Immature natural killer cell (primary cell): ENCODE measurements around the gene PTPN1. TPM values are rescaled to one million over a fixed set of nuclear protein-coding genes. Genes with fewer than 3 reads are reported as not detected.

Experiments used
- DNase-seq, 3 donors: peaks; one replicate each; pipeline ENCODE4 v3.0.0; 2022; ENCODE audit warnings: mixed read lengths in 1 of 3
- H3K27ac Mint-ChIP-seq, 6 donors: one replicate each; pipeline ENCODE4 v1.8.0; 2020; ENCODE audit warnings: mixed read lengths in 6 of 6, mild to moderate bottlenecking in 5 of 6, inconsistent platforms in 4 of 6, moderate library complexity in 3 of 6
- H3K27me3 Mint-ChIP-seq, 3 donors: one replicate each; pipeline ENCODE4 v1.8.0; 2020 to 2021; ENCODE audit warnings: low read depth in 3 of 3, mild to moderate bottlenecking in 3 of 3, mixed read lengths in 3 of 3, moderate library complexity in 3 of 3, inconsistent platforms in 1 of 3
- H3K36me3 Mint-ChIP-seq, 3 donors: one replicate each; pipeline ENCODE4 v1.8.0; 2020; ENCODE audit warnings: mixed read lengths in 3 of 3, inconsistent platforms in 2 of 3, mild to moderate bottlenecking in 2 of 3
- H3K4me1 Mint-ChIP-seq, 2 donors: one replicate each; pipeline ENCODE4 v1.8.0; 2020; ENCODE audit warnings: inconsistent platforms in 2 of 2, mild to moderate bottlenecking in 2 of 2, mixed read lengths in 2 of 2, moderate library complexity in 1 of 2
- H3K4me3 Mint-ChIP-seq, 5 donors: one replicate each; pipeline ENCODE4 v1.8.0; 2020; ENCODE audit warnings: mild to moderate bottlenecking in 5 of 5, mixed read lengths in 5 of 5, inconsistent platforms in 3 of 5, moderate library complexity in 3 of 5
- H3K9me3 Mint-ChIP-seq, 6 donors: one replicate each; pipeline ENCODE4 v1.8.0; 2020; ENCODE audit warnings: mild to moderate bottlenecking in 6 of 6, mixed read lengths in 6 of 6, inconsistent platforms in 4 of 6, moderate library complexity in 3 of 6
- polyA plus RNA-seq, 3 donors: library from polyadenylated mRNA; unstranded; fragments of 300-500 nt; fragmentation: Illumina TruSeq; gene quantifications; one replicate each; pipeline ENCODE4 v1.2.3, GENCODE V29; 2021

Gene PTPN1
- polyA plus RNA-seq, 3 donors from 2014 or later, result 18.4 to 38.3 (median 19.4) TPM

DNA sequence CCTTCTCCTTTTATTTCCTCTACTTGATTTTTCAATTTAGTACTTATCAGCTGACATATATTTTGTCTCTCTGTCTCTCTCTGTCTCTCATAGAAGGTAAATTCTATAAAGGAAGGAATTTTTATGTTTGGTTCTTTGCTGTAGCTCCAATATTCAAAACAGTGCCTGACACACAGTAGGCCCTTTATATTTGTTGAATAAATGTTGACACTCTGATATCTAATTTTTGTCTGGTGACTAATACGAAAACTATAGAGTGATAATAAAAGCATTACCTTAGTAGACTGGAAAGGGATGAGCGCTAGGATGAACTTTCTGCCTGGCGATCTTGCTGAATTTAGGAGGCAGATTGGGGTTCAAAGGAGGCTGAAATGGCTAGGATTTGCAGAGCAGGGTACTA is 42.8 kb downstream of the PTPN1 start:
- Mint-ChIP-seq H3K4me3 (no peak overlapping the region), H3K36me3 (peaks cover 0 to 7% (median 0%) of the 10 kb centered on the region in 3 donors), H3K4me1 (peaks cover 15 to 30% of the 10 kb centered on the region in 2 donors)

GRCh38 chr20:50554694-50555579 is 44.8 kb downstream of the PTPN1 start:
- H3K27ac Mint-ChIP-seq, result no peak overlapping the region
- DNase-seq, result no peak
- H3K9me3 Mint-ChIP-seq, result no peaks in the 10 kb centered on the region
- peaks cover 0 to 3% (median 0%) of the 10 kb centered on the region in 3 donors for H3K27me3 Mint-ChIP-seq
- peaks cover 17 to 33% of the 10 kb centered on the region in 2 donors for H3K4me1 Mint-ChIP-seq
- no peak overlapping the region for H3K4me3 Mint-ChIP-seq
- peaks cover 0 to 3% (median 0%) of the 10 kb centered on the region in 3 donors for H3K36me3 Mint-ChIP-seq

More for the DNA sequence above, 42.8 kb downstream of the PTPN1 start:
- Mint-ChIP-seq H3K27me3 (peaks cover 0 to 3% (median 0%) of the 10 kb centered on the region in 3 donors), H3K9me3 (no peaks in the 10 kb centered on the region), H3K27ac (no peak overlapping the region)
- no peak for DNase-seq

GRCh38 chr20:50555662-50556061 is 45.5 kb downstream of the PTPN1 start:
- peaks cover 0 to 3% (median 0%) of the 10 kb centered on the region in 3 donors for H3K27me3 Mint-ChIP-seq
- H3K9me3 Mint-ChIP-seq, result no peaks in the 10 kb centered on the region
- DNase-seq, result no peak
- H3K4me3 Mint-ChIP-seq, result no peak overlapping the region
- peaks cover 0 to 3% (median 0%) of the 10 kb centered on the region in 3 donors for H3K36me3 Mint-ChIP-seq
- peaks cover 18 to 30% of the 10 kb centered on the region in 2 donors for H3K4me1 Mint-ChIP-seq
- H3K27ac Mint-ChIP-seq, result no peak overlapping the region

DNA sequence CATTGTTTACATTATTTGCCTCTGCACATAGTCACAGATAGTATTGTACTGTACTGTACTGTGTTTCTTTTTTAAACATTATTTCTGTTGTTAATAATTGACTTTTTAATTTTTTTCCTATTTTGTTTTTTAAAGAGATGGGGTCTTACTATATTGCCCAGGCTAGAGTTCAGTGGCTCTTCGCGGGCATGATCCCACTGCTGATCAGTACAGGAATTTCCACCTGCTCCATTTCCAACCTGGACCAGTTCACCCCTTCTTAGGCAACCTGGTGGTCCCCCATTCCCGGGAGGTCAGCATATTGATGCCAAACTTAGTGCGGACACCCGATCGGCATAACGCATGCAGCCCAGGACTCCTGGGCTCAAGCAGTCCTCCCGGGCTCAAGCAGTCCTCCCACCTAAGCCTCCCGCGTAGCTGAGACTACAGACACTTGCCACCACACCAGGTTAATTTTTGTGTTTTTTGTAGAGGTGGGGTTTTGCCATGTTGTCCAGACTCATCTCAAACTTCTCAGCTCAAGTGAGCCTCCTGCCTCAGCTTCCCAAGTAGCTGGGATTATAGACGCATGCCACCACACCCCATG is 47.5 kb downstream of the PTPN1 start:
- H3K36me3 Mint-ChIP-seq, result peaks cover 0 to 4% (median 3%) of the 10 kb centered on the region in 3 donors
- no peaks in the 10 kb centered on the region for H3K9me3 Mint-ChIP-seq

GRCh38 chr20:50558483-50558925 is 48.3 kb downstream of the PTPN1 start:
- H3K27ac Mint-ChIP-seq, result peak overlapping the region in 1 of 6 donors; percentile 72
- peaks cover 7 to 10% (median 9%) of the 10 kb centered on the region in 3 donors for H3K36me3 Mint-ChIP-seq
- H3K4me3 Mint-ChIP-seq, result no peak overlapping the region
- H3K27me3 Mint-ChIP-seq, result peaks cover 0 to 5% (median 2%) of the 10 kb centered on the region in 3 donors
- no peak for DNase-seq
- H3K9me3 Mint-ChIP-seq, result no peaks in the 10 kb centered on the region
- H3K4me1 Mint-ChIP-seq, result peaks cover 26 to 43% of the 10 kb centered on the region in 2 donors

More for the DNA sequence above, 47.5 kb downstream of the PTPN1 start:
- peak overlapping the region in 1 of 6 donors; percentile 20 for H3K27ac Mint-ChIP-seq
- H3K4me1 Mint-ChIP-seq, result peaks cover 21 to 37% of the 10 kb centered on the region in 2 donors
- peaks cover 0 to 5% (median 2%) of the 10 kb centered on the region in 3 donors for H3K27me3 Mint-ChIP-seq
- H3K4me3 Mint-ChIP-seq, result no peak overlapping the region
- no peak for DNase-seq

DNA sequence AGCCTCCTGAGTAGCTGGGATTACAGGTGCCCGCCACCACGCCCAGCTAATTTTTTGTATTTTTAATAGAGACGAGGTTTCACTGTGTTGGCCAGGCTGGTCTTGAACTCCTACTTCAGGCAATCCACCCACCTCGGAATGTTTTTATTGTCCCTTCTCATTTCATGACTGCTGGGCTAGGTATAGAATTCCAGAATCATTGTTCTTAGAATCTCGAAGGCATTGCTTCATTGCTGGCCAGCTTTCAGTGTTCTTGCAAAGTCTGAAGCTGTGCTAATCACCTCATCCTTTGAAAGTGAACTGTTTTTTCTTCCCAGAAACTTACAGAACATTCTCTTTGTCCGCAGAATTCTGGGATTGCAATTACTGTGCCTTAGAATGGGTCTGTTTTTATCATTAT is 49.0 kb downstream of the PTPN1 start:
- Mint-ChIP-seq H3K9me3 (no peaks in the 10 kb centered on the region), H3K27me3 (peaks cover 0 to 5% (median 2%) of the 10 kb centered on the region in 3 donors), H3K36me3 (peaks cover 7 to 11% (median 9%) of the 10 kb centered on the region in 3 donors), H3K27ac (no peak overlapping the region), H3K4me3 (no peak overlapping the region), H3K4me1 (peaks cover 26 to 44% of the 10 kb centered on the region in 2 donors)
- no peak for DNase-seq

- peaks cover 9 to 17% (median 10%) of the 10 kb centered on the region in 3 donors for H3K36me3 Mint-ChIP-seq
- H3K4me3 Mint-ChIP-seq, result no peak overlapping the region
- H3K27ac Mint-ChIP-seq, result peak overlapping the region in 1 of 6 donors; percentile 65
- DNase-seq, result no peak
- H3K9me3 Mint-ChIP-seq, result no peaks in the 10 kb centered on the region
- H3K4me1 Mint-ChIP-seq, result peaks cover 26 to 44% of the 10 kb centered on the region in 2 donors
- peaks cover 0 to 5% (median 2%) of the 10 kb centered on the region in 3 donors for H3K27me3 Mint-ChIP-seq
Observed at GRCh38 chr20:50559856-50560638, 49.9 kb downstream of the PTPN1 start.

DNA sequence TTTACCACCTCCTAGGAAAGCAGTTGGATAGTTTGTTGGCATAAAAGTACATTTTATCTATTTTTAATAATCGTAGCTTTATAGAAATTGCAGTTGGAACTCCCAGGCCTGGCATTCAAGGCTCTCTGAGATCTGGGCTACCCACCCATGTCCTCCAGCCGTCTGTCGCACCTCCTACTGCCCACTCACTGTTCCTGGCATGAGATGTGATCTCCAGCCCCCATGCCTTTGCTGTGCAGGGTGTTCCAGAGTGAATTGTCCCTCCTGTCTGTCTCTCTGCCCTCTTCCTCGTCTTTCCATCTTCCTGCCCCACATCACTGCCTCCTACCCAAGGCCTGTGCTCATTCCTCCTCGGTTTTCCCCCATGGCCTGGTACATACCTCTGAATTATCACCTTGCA is 50.7 kb downstream of the PTPN1 start:
- Mint-ChIP-seq H3K4me3 (peak overlapping the region in 1 of 5 donors; percentile 22), H3K27ac (peak overlapping the region in 1 of 6 donors; percentile 36), H3K9me3 (no peaks in the 10 kb centered on the region), H3K27me3 (peaks cover 0 to 5% (median 2%) of the 10 kb centered on the region in 3 donors), H3K36me3 (peaks cover 9 to 19% (median 12%) of the 10 kb centered on the region in 3 donors), H3K4me1 (peaks cover 24 to 44% of the 10 kb centered on the region in 2 donors)
- DNase-seq, result no peak

DNA sequence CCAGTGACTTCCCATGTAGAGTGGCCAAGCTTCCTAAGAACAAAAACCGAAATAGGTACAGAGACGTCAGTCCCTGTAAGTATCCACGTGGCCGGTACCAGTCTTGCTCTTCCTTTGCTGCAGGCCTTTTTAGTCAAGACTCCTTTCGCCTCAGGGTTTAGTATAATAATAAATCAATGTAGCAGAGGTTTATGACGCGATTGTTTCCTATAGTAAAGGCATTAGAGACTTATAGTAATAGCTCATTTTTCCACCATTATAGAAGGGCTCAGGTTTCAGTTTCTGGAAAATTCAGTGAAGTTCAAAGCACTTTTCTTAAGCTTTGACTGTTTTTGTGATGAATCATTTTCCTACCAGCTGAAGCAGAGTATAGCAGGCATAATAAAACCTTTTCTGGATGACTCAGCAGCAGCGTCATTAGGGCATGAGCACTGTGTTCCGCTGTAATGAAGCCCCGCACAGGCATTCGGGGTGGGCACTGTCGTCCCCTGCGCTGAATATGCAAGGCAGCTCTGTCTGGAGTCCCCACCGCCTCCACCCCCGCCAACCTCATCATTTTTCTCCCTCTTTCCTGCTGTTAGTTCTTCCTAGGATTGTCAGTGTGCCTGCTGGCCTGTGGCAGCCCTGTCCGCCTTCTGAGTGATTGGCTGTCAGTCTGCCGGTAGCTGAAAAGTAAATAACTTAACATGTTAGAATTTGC is 51.3 kb downstream of the PTPN1 start:
- Mint-ChIP-seq H3K36me3 (peaks cover 9 to 21% (median 12%) of the 10 kb centered on the region in 3 donors), H3K27ac (peak overlapping the region in 3 of 6 donors; percentile 12 to 67 (median 41)), H3K9me3 (no peaks in the 10 kb centered on the region), H3K4me3 (peak overlapping the region in 1 of 5 donors; percentile 22), H3K4me1 (peaks cover 23 to 44% of the 10 kb centered on the region in 2 donors), H3K27me3 (peaks cover 0 to 5% (median 2%) of the 10 kb centered on the region in 3 donors)
- DNase-seq, result no peak

DNA sequence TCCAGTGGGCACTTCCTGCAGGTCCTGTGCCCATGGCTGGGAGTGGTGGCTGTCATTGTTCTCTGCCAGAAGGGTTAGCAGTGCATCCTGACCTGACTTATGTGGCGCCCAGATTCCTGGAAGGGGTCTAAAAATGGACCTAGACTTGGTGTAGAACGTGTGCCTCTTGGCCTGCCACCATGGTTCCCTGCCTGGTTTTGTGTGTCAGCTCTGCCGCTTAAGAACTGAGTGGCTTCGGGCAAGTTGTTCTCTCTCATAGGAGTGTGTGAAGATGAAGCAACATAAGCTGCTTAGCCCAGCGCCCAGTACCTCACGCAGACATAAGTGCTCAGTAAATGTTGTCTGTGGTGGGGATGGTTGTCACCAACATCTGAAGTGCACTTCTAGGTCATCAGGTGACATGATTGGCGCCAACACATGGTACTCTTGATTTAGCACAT is 52.1 kb downstream of the PTPN1 start:
- Mint-ChIP-seq H3K36me3 (peaks cover 9 to 25% (median 12%) of the 10 kb centered on the region in 3 donors), H3K4me1 (peaks cover 27 to 42% of the 10 kb centered on the region in 2 donors), H3K9me3 (no peaks in the 10 kb centered on the region), H3K4me3 (no peak overlapping the region), H3K27me3 (peaks cover 0 to 4% (median 2%) of the 10 kb centered on the region in 3 donors), H3K27ac (peak overlapping the region in 1 of 6 donors; percentile 30)
- DNase-seq, result no peak

- Mint-ChIP-seq H3K9me3 (no peaks in the 10 kb centered on the region), H3K4me3 (no peak overlapping the region), H3K36me3 (peaks cover 9 to 25% (median 12%) of the 10 kb centered on the region in 3 donors), H3K27me3 (peaks cover 0 to 8% (median 2%) of the 10 kb centered on the region in 3 donors), H3K4me1 (peaks cover 27 to 41% of the 10 kb centered on the region in 2 donors), H3K27ac (peak overlapping the region in 5 of 6 donors; percentile 30 to 78 (median 47))
- DNase-seq, result no peak
Observed at GRCh38 chr20:50563133-50563944, 53.2 kb downstream of the PTPN1 start.

GRCh38 chr20:50565383-50565782 is 55.2 kb downstream of the PTPN1 start:
- peaks cover 0 to 8% (median 2%) of the 10 kb centered on the region in 3 donors for H3K27me3 Mint-ChIP-seq
- no peak for DNase-seq
- H3K36me3 Mint-ChIP-seq, result peaks cover 9 to 40% (median 22%) of the 10 kb centered on the region in 3 donors
- H3K27ac Mint-ChIP-seq, result peak overlapping the region in 1 of 6 donors; percentile 46
- H3K4me3 Mint-ChIP-seq, result no peak overlapping the region
- no peaks in the 10 kb centered on the region for H3K9me3 Mint-ChIP-seq
- peaks cover 33 to 44% of the 10 kb centered on the region in 2 donors for H3K4me1 Mint-ChIP-seq
